T-helper 2 cell treated with Interferon-gamma antibody and Interleukin-4, amounts not matched to agents 5 μg/mL and 100 μg/mL, for 36 hours (primary cell): ENCODE measurements around the gene MATN4.

Source experiments
- DNase-seq: peaks from one replicate; pipeline ENCODE4 v3.0.0; 2021; ENCODE audit warnings: low spot score
- H3K27ac Mint-ChIP-seq: one replicate; pipeline ENCODE4 v1.8.0; 2021; ENCODE audit warnings: mild to moderate bottlenecking, mixed read lengths
- H3K27me3 Mint-ChIP-seq: one replicate; pipeline ENCODE4 v1.8.0; 2021; ENCODE audit warnings: low read depth, mixed read lengths
- H3K36me3 Mint-ChIP-seq: one replicate; pipeline ENCODE4 v1.8.0; 2021; ENCODE audit warnings: low read depth, mixed read lengths
- H3K4me1 Mint-ChIP-seq: one replicate; pipeline ENCODE4 v1.8.0; 2021; ENCODE audit warnings: low read depth, mixed read lengths
- H3K4me3 Mint-ChIP-seq: one replicate; pipeline ENCODE4 v1.8.0; 2022; ENCODE audit warnings: mild to moderate bottlenecking, moderate library complexity, mixed read lengths
- H3K9me3 Mint-ChIP-seq: one replicate; pipeline ENCODE4 v1.8.0; 2021; ENCODE audit warnings: mixed read lengths

MATN4 gene

DNA sequence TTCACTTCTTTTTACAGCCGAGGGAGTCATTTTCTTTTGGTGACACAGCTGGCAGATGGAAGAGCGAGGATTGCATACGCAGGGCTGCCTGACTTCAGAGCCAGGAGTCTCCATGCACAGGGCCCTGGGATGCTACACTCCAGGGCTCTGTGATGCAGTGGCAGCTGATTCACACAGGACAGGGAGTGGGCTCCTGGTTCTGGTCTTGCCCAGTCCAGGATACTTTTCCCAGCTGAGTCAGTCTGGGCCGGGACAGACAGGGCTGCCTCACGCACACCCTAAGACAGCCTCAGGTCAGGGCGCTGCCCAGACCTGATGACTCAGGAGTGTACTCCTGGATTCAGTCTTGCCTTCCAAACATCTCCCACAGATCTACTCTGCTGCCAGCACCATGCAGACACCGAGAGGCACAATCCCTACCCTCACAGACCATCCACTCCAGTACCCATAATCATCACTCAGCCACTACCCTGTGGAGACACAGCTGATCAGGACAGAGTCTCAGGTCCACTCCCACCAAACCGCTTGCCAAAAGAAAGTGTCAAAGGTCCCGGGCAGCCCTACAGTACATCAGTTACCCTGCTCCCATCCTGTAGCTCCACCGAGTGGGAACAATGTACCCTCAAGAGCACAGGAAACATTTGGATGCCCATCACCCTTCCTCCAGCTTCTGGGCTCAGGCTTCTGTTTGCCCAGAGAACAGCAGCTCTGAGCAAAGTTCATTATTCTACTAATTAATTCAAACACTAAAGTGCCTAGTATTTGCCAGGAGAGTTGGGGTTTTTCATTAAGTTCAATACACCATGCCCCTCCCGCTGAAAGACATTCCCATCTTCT, 28.6 kb upstream of the MATN4 start:
- peak overlapping the region; percentile 67 for H3K27ac Mint-ChIP-seq
- no peaks in the 10 kb centered on the region for H3K27me3 Mint-ChIP-seq
- no peak for DNase-seq
- H3K36me3 Mint-ChIP-seq: no peaks in the 10 kb centered on the region
- H3K4me1 Mint-ChIP-seq: peaks cover 8% of the 10 kb centered on the region
- H3K4me3 Mint-ChIP-seq: no peak overlapping the region
- H3K9me3 Mint-ChIP-seq: no peaks in the 10 kb centered on the region

- no peaks in the 10 kb centered on the region for H3K9me3 Mint-ChIP-seq
- H3K27ac Mint-ChIP-seq: no peak overlapping the region
- H3K36me3 Mint-ChIP-seq: peaks cover 10% of the 10 kb centered on the region
- DNase-seq: no peak
- no peaks in the 10 kb centered on the region for H3K27me3 Mint-ChIP-seq
- no peak overlapping the region for H3K4me3 Mint-ChIP-seq
- H3K4me1 Mint-ChIP-seq: peaks cover 2% of the 10 kb centered on the region
These were observed 22.4 kb upstream of the MATN4 start for GRCh38 chr20:45330476-45330875.

- no peaks in the 10 kb centered on the region for H3K27me3 Mint-ChIP-seq
- DNase-seq: no peak
- H3K36me3 Mint-ChIP-seq: peaks cover 10% of the 10 kb centered on the region
- peaks cover 4% of the 10 kb centered on the region for H3K4me1 Mint-ChIP-seq
- no peaks in the 10 kb centered on the region for H3K9me3 Mint-ChIP-seq
- H3K4me3 Mint-ChIP-seq: no peak overlapping the region
- no peak overlapping the region for H3K27ac Mint-ChIP-seq
These were observed 21.6 kb upstream of the MATN4 start for GRCh38 chr20:45329497-45330319.

DNA sequence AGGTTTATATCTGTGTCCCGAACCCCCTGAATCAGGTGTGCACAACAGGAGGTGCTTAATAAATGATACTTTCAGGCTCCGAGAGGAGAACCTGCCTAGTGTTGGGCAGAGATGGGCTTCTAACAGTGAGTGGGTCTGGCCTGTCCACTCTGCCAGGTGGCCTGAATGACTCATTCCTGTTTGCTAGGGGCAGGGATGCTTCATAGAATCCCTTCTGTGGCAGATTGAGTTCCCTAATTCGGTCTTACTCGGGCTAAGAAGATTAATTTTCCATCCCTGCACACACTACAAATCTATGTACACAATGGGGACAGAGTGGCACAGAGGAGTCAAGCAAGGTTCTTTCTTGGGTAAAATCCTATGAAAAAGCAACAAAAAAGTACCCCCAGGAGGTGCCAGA, 20.4 kb upstream of the MATN4 start:
- no peaks in the 10 kb centered on the region for H3K27me3 Mint-ChIP-seq
- no peak for DNase-seq
- H3K36me3 Mint-ChIP-seq: peaks cover 10% of the 10 kb centered on the region
- H3K4me3 Mint-ChIP-seq: no peak overlapping the region
- no peak overlapping the region for H3K27ac Mint-ChIP-seq
- H3K9me3 Mint-ChIP-seq: no peaks in the 10 kb centered on the region
- peaks cover 4% of the 10 kb centered on the region for H3K4me1 Mint-ChIP-seq

GRCh38 chr20:45325371-45325770, 17.3 kb upstream of the MATN4 start:
- H3K27ac Mint-ChIP-seq: no peak overlapping the region
- H3K27me3 Mint-ChIP-seq: no peaks in the 10 kb centered on the region
- no peak for DNase-seq
- peaks cover 15% of the 10 kb centered on the region for H3K4me1 Mint-ChIP-seq
- no peaks in the 10 kb centered on the region for H3K9me3 Mint-ChIP-seq
- peaks cover 8% of the 10 kb centered on the region for H3K36me3 Mint-ChIP-seq
- no peak overlapping the region for H3K4me3 Mint-ChIP-seq

DNA sequence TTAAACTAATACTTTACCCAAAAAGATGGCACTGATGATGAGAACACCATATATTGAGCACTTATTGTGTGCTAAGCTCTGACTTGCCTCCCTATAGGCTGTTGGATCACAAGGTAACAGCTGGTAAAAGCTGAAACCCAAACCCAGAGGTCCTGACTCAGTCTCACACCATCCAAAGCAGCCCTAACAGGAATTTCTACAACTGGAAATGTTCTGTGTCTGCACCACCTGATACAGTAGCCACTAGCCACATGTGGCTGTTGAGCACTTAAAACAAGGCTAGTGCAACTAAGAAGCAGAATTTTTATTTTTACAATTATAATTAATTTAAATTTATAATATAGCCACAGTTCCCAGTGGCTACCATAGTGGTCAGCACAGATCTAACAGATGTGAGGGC, 15.6 kb upstream of the MATN4 start:
- no peaks in the 10 kb centered on the region for H3K27me3 Mint-ChIP-seq

DNA sequence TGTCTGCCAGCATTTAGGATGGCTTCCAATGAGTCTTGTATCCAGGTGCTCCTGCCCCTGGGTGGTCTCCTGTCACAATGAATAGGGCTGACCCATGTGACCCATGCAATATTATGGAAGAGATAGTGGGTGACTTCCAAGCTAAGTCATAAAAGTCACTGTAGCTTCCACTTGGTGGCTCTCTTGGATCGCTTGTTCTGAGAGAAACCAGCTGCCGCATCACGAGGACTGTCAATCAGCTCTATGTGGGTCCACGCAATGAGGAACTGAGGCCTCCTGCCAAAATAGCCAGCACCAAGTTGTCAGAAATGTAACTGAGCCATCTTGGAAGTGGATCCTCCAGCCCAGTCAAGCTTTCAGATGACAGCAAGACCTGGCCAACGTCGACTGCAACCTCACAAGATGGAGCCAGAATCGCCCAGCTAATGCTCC, 14.9 kb upstream of the MATN4 start:
- no peak overlapping the region for H3K27ac Mint-ChIP-seq
- H3K9me3 Mint-ChIP-seq: no peaks in the 10 kb centered on the region
- peaks cover 31% of the 10 kb centered on the region for H3K4me1 Mint-ChIP-seq
- no peak overlapping the region for H3K4me3 Mint-ChIP-seq
- peaks cover 6% of the 10 kb centered on the region for H3K36me3 Mint-ChIP-seq
- no peaks in the 10 kb centered on the region for H3K27me3 Mint-ChIP-seq
- DNase-seq: no peak

More for the DNA sequence above, 15.6 kb upstream of the MATN4 start:
- Mint-ChIP-seq H3K27ac (no peak overlapping the region), H3K36me3 (peaks cover 6% of the 10 kb centered on the region), H3K9me3 (no peaks in the 10 kb centered on the region), H3K4me3 (no peak overlapping the region), H3K4me1 (peaks cover 23% of the 10 kb centered on the region)
- DNase-seq: no peak

GRCh38 chr20:45320948-45321595, 13.0 kb upstream of the MATN4 start:
- no peak for DNase-seq
- H3K4me3 Mint-ChIP-seq: peak overlapping the region; percentile 60
- H3K9me3 Mint-ChIP-seq: no peaks in the 10 kb centered on the region
- peaks cover 11% of the 10 kb centered on the region for H3K27me3 Mint-ChIP-seq
- H3K36me3 Mint-ChIP-seq: no peaks in the 10 kb centered on the region
- peaks cover 29% of the 10 kb centered on the region for H3K4me1 Mint-ChIP-seq
- peak overlapping the region; percentile 75 for H3K27ac Mint-ChIP-seq

GRCh38 chr20:45318948-45319347, 10.8 kb upstream of the MATN4 start:
- H3K4me3 Mint-ChIP-seq: peak overlapping the region; percentile 58

DNA sequence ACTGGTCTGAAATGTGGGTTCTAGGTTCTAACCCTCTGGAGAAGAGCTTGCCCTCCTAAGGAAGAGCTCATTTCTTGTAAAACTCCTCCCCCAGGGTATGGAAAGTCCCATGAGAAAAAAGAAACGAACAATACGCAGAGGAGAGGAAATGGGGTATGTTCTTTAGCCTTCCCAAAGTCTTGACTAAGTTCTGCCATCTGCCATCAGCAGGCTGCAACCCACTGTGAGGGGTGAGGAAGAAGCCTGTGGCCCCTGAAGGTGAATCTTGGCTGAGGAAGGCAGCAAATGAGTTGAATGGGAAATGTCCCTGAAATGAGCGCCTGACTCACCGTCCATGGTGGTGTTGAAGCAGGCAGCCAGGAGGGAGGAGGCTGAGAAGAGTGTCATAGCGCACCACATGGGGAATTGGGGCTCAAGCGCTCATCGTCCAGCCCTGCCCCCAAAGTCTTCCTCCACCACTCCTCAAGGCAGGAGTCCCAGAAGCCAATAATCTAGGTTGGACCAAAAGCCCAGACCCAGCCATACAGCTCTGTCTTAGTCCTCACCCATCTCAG, 10.4 kb upstream of the MATN4 start:
- Mint-ChIP-seq H3K36me3 (no peaks in the 10 kb centered on the region), H3K27me3 (peaks cover 25% of the 10 kb centered on the region), H3K9me3 (no peaks in the 10 kb centered on the region), H3K27ac (no peak overlapping the region), H3K4me1 (peaks cover 27% of the 10 kb centered on the region), H3K4me3 (peak overlapping the region; percentile 58)
- DNase-seq: no peak

More at GRCh38 chr20:45318948-45319347, 10.8 kb upstream of the MATN4 start:
- DNase-seq: no peak
- Mint-ChIP-seq H3K27me3 (peaks cover 25% of the 10 kb centered on the region), H3K27ac (peak overlapping the region; percentile 87), H3K4me1 (peaks cover 27% of the 10 kb centered on the region), H3K36me3 (no peaks in the 10 kb centered on the region), H3K9me3 (no peaks in the 10 kb centered on the region)

DNA sequence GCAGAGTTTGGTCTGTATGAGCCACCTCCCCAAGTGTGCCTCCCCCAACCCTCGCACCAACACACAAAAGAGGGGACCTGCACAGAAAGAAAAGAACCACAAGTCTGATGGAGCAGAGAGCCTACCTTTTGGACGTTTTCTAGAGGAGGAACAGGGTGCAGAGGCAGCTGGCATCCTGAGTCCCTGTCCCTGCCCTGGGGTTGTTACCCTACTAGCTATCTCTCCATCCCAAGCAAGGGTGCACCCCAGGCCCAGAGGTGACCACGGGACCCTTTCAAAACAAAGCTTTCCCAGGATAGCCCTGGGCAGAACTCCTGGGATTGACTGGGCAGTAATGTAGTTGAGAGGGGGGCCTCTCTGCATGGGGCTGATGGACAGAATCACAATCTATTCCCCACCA, 9.7 kb upstream of the MATN4 start:
- H3K27ac Mint-ChIP-seq: no peak overlapping the region
- peaks cover 27% of the 10 kb centered on the region for H3K4me1 Mint-ChIP-seq
- H3K9me3 Mint-ChIP-seq: no peaks in the 10 kb centered on the region
- no peaks in the 10 kb centered on the region for H3K36me3 Mint-ChIP-seq
- H3K4me3 Mint-ChIP-seq: no peak overlapping the region
- peaks cover 25% of the 10 kb centered on the region for H3K27me3 Mint-ChIP-seq
- no peak for DNase-seq

- no peaks in the 10 kb centered on the region for H3K36me3 Mint-ChIP-seq
- H3K9me3 Mint-ChIP-seq: no peaks in the 10 kb centered on the region
- H3K27ac Mint-ChIP-seq: no peak overlapping the region
- peaks cover 29% of the 10 kb centered on the region for H3K27me3 Mint-ChIP-seq
- peaks cover 25% of the 10 kb centered on the region for H3K4me1 Mint-ChIP-seq
- H3K4me3 Mint-ChIP-seq: no peak overlapping the region
- DNase-seq: no peak
These were observed 8.3 kb upstream of the MATN4 start for GRCh38 chr20:45316150-45317080.

GRCh38 chr20:45315672-45316071, 7.6 kb upstream of the MATN4 start:
- no peak for DNase-seq
- H3K4me3 Mint-ChIP-seq: no peak overlapping the region
- H3K27ac Mint-ChIP-seq: no peak overlapping the region
- no peaks in the 10 kb centered on the region for H3K9me3 Mint-ChIP-seq
- H3K36me3 Mint-ChIP-seq: no peaks in the 10 kb centered on the region
- peaks cover 33% of the 10 kb centered on the region for H3K27me3 Mint-ChIP-seq
- peaks cover 21% of the 10 kb centered on the region for H3K4me1 Mint-ChIP-seq
